HG03469 (cell line): ENCODE results near the gene COL18A1.

Experiments used
- ATAC-seq: cut with Tn5 transposase; IDR thresholded peaks from one replicate; pipeline ENCODE4 v1.9.1; 2021; ENCODE audit warnings: mild to moderate bottlenecking, moderate library complexity, moderate number of reproducible peaks; ENCODE audit not compliant: unreplicated experiment

The COL18A1 gene

DNA sequence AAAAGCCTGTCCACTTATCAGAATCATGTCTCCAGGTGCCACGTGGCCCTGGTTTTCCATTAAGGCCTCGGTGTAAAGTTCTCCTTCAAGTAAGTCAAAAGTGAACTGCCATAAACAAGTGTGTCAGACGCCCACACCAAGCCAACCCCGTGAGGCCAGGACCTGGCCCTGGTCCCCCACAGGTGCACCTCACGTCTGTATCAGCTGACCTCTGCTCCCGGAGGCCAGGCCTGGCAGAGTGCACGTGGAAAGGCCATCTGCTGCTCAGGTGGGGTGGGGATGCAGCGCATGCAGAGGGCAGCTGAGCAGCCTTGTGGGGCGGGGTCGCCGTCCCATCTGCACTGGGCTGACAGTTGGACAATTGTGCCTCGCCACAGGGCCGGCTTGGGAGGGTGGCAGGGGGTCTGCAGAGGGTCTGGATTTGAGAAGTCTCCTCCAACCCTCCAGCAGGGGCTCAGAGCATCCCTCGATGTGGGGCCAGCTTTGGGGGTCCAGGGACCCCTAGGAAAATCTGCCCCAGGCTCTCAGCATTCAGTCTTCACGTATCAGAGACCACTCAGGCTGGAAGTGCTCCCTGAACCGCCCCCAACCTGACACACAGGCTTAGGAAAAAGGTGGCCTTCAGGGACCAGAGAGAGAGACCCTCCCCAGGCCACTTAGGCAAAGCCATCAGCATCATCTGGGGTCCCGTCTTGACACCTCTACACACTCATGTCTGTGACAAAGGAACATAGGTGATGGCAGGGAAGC, 134.3 kb downstream of the COL18A1 start:
- no peak for ATAC-seq

DNA sequence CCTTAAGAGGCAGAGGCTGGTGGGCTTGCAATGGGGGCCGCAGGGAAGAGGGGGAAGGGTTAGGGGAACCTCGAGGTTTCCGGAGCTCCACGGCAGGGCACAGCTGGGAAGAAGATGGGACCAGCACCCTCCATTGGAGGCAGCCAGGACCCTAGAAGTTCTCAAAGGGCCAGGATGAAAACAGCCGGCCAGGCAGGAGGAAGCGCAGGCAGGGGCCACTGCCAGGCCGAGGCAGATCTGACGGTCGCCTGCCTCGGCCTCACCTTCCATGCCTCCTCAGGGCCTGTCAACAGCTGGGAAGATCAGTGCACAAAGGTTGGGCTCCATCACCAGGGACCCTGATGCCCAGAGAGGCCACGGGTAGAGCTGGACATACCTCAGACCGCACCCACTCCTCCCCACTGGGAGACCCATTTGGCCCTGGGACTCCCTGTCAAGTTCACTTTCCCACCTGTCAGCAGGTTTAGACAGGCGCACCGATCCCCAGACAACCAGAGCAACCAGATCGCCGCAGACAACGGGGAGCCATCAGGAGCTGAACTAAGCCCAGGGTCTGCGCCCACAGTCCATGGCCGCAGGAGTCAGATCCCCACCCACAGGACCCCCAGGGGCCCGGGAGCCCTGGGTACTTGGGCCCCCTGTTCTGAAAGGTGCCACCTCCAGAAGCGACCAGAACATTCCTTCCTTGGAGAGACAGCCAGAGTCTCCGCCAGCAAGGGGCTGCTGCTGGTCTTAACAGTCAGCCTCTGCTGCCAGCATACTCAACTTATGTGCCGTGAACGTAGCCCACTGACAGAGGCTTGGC, 135.0 kb downstream of the COL18A1 start:
- no peak for ATAC-seq

GRCh38 chr21:45540601-45540970, 135.6 kb downstream of the COL18A1 start:
- no peak for ATAC-seq

DNA sequence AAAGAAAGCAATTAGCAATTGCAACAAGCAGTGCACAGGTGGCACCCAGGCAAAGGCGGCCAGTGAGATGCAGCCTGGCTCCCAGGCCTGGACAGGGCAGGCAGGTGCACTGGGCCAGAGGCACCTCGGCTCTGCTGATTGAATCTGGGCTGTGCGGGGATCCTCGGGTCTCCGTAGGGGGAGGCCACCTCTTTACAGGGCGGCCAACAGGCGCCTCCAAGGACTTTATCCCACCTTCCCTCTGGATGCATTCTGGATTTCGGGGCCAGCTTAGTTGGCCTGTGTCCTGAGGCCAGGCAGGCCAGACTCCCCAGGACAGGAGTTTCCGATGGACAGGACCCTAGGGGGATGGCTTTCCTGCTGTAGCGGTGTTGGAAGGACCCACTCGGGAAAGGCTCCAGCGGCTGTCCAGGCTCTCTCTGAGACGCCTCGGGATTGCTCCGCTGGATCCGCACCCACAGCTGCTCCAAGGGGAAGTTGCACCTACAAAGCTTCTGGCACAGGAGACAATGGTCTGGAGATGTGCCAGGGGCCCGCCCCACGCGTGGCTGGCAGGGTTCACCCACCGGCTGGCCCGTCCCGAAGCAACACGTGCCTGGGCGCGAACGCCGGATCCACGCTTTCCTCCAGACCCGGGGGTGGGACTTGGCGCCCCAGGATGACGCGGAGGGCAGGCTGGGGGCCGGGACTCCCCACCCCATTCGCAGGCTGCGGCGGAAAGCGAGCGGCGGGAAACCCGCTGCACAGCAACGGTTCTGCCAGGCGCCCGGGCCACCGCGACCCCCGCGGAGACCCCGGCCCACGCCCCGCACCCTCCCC, 136.5 kb downstream of the COL18A1 start:
- ATAC-seq, result no peak

- no peak for ATAC-seq
Observed at GRCh38 chr21:45542242-45542666, 137.3 kb downstream of the COL18A1 start, which contains the start of gene SLC19A1. Gene SLC19A1, minus strand, starts transcription at chr21:45542440. Its CDS starts 4,481 bp downstream, at chr21:45537959.

DNA sequence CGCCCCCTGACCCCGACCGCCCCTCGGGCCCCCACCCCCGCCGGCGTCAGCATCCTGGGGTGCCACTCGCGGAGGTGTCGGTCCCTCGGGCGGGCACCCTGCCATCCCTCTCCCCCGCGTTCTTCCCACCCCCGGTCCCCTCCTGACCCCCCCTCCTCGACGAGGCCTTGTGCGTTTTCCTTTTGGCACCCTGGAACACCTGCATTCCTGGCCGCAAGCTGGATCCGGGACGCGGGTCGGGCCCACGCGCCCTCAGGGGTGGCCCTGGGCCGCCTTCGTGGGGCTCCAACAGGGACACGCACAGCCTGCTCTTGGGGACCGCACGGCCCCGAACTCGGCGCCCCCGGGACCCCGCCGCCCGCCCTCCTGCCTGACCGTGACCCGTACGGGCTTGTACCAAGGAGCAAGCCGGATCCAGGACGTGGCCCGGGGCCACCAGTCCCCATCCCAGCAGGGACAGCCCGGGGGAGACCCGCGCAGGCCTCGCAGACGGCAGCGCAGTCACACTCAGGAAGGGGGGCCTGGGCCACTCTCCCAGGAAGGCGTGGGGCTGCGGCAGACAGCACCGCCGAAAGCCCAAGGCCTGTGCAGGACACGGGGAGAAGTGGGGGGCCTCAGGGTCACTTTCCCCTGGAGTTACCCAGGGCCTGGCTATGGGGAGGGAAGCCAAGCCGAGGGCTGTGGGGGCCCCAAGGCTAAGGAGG, 137.9 kb downstream of the COL18A1 start:
- no peak for ATAC-seq

DNA sequence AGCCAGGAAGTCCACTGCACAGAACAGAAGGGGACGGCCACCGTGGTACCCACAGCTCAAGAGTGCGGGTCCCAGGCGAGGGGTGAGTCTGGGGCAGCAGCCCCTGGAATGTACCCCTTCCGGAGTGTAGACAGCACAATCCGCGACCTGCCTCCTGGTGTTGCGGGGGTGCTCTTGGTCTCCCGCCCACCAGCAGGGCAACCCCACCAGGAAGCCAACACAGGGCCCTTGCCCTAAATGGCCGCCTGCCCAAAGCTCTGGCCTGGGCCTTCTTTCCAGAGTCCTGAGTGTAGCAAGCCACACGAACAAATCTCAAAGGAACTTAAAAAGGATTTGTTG, 138.4 kb downstream of the COL18A1 start:
- no peak for ATAC-seq

DNA sequence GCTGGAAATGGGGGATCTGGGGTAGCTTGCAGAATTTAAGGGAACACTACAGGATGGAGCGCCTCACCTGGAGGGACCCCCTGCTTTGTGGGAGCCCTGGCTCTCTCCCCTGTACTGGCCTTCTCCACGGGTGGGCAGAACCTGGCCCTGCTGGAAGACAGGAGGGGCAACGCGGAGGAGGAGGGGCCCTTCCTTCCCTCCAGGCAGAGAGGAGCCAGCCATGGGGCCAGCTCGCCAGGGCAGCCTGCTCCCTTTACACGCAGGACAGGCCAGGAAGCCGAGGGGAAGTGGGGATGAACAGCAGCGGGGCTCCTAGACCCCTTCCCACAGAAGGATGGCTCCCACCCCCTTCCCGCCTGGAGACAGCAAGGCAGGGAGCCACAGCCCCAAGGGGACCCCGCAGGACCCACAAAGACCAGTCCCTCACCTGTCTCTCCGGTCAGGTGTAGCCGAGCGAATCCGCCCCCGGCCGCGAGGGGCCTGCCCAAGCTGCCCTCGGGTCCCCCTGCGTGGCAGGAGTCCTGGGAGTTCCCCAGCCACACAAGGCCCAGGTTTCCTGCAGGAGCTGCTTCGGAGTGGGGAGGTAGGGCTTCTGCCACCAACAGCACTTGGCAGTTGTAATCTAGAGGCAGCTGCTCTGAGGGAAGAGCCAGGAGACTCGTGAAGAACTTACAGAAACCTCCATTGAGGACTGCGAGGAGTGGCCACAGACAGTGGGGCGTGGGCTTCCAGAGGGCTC, 138.9 kb downstream of the COL18A1 start:
- ATAC-seq, result no peak

DNA sequence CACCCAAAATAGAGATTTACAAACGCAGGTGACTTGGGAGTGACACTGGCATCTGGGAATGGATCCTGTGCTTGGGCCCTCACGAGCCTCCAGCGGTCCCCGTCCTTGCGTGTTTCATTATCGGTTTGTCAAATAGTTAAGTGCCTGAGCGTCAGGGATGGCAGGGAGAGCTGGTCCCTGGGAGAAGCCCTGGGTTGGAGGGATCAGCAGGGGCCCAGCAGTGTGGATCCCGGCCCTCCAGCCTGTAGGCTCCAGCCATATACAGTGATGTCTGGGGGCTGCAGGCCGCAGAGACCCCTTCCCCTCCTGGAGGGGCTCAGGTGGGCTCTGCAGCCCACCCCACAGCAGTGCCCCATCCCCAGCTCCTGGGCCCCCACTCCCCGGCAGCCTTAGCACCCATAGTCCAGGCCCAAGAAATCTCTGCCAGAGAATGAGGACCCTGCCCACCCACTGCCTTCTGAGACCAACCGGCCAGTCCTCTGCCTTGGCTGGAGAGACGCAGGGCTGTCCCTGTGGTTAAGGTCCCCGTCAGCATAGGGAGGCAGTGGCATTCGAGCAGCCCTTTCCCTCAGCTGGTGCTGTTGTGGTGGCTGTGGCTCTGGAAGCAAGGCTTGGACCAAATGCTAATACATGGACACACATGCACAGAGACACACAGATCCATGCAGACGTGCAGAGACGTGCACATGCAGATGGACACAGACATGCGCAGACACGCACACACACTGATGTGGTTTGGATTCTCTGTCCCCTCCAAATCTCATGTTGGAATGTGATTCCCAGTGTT, 139.7 kb downstream of the COL18A1 start:
- no peak for ATAC-seq

DNA sequence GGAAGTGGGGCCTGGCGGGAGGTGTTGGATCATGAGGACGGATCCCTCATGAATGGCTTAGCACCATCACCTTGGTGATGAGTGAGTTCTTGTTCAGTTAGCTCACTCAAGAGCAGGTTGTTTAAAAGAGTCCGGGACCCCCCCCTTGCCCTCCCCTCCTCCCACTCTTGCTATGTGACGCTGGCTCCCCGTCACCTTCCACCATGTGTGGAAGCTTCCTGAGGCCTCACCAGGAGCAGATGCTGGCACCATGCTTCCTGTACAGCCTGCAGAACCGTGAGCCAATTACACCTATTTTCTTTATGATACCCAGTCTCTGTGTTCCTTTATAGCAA, 140.2 kb downstream of the COL18A1 start:
- no peak for ATAC-seq

GRCh38 chr21:45545691-45546531, 140.9 kb downstream of the COL18A1 start:
- no peak for ATAC-seq

DNA sequence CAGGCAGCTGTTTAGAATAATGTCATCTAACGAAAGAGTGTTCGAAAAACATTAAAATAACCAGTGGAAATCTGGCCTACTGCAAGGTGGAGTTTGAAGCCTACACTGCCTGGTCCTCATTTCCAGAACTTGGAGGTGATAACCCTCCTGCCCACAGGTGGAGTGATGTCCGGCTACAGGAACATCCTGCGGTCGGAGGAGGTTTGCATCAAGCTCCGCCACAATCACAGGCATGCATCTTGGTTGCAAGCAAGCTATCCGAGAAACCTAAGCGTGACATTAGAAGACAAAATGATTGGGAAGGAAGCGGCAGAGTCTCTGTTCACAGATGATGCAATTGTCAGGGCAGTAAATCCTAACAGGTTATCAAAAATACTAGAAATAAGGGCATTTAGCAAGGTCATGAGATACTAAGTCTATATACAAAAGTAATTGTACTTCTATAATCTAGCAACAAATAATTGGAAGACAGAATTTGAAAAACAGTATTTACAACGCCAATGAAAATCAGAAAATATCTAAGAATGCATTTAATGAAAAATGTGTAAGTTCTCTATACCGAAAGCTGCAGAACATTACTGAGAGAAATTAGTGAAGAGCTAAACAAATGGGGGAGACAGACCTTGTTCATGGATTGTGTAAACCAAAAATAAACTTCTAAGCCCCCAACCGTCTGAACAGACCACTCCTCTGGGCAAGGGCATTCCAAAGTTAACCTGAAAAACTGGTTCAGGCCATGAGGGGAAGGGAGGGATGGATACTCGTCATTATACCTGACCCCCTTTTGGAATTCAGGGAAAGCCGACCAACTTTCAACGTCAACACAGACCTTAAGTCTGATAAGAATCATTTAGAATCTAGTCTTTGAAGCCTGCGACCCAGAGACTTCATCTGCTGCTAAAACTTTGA, 141.9 kb downstream of the COL18A1 start:
- no peak for ATAC-seq

- ATAC-seq, result no peak
Observed at GRCh38 chr21:45547545-45547900, 142.6 kb downstream of the COL18A1 start.

DNA sequence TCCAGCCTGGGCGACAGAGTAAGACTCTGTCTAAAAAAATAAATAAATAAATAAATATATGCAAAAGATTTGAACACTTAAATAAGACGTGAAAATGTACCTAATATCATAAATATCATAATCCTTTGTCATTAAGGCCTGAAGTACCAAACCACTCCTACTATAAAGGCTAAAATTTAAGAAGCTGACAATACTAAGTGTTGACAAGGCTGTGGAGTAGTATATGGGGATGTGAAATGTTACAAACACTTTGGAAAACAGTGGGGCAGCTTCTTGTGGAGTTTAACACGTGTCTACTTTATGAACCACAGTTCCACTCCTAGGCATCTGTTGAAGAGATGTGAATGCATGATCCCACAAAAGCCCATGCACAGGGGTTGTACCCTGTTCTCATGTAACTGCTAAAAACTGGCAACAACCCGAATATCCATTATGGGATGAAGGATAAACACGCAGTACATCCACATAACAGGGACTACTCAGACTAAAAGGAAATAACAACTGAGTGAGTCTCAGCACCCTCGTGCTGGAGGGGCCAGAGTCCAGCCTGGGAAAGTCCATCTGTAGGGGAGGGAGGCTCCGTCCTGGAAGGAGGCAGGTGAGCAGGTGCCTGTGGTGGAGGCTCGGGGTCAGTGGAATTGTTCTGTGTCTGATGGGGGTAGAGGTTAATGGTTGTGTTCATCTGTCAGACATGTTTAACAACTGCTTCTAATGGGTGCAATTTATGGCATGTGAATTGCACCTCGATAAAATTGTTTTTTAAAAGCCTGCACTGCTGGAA, 143.9 kb downstream of the COL18A1 start:
- ATAC-seq, result no peak

DNA sequence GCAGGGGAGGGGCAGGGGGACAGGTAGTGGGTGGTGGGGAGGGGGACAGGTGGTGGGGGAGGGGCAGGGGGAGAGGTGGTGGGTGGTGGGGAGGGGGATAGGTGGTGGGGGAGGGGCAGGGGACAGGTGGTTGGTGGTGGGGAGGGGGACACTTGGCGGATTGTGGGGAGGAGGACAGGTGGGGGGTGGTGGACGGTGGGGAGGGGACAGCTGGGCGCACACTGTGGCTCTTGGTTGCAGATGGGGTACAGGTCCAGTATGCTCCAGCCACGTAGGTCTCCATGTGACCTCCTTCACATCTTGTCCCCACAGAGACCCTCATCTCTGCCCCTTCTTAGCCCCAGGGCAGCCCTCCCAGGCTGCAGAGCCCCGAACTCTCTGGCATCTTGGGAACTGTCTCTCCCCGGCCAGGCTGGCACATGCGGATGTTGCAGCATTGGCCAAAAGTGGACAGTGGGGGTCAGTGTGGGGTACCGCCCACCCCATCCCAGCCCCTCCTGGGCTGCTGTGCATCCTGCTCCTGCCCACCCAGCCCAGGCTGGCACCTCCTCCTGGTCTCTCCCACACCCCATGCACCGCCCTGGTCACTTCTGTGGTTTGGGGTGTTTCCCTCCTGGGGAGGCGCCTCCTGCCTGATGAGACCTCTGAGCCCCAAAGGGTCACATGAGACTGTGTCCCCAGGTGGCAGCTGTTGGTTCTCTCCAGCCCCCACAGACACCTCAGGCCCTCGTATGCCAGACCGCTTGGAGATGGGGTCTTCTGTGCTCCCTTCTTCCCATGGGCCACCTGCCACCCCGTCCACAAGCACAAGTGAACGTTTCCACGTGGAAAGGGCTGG, 144.9 kb downstream of the COL18A1 start:
- ATAC-seq, result no peak
